HepG2 (cell line): ENCODE results near the gene BIN1. TPM values are rescaled to one million over a fixed set of nuclear protein-coding genes. Genes with fewer than 3 reads are reported as not detected.

ENCODE experiments used
- CBX5 ChIP-seq: sonication (generic); formaldehyde crosslinking; IDR thresholded peaks from 2 replicates; pipeline ENCODE4 v1.4.0; 2020; ENCODE audit warnings: missing genetic modification reagents, borderline replicate concordance
- ETV5 ChIP-seq: IDR thresholded peaks from 2 replicates; pipeline ENCODE4 v1.6.1; 2018; ENCODE audit warnings: missing biosample characterization, missing genetic modification reagents, inconsistent platforms, borderline replicate concordance
- FOXC1 ChIP-seq: sonication (generic); formaldehyde crosslinking; IDR thresholded peaks from 2 replicates; pipeline ENCODE4 v1.8.0; 2022; ENCODE audit warnings: mild to moderate bottlenecking, missing genetic modification reagents, borderline replicate concordance
- FOXO1 ChIP-seq: sonication (generic); formaldehyde crosslinking; IDR thresholded peaks from 2 replicates; pipeline ENCODE4 v1.4.0; 2020; ENCODE audit warnings: missing genetic modification reagents
- HIC2 ChIP-seq: sonication (generic); formaldehyde crosslinking; IDR thresholded peaks from 2 replicates; pipeline ENCODE4 v1.9.0; 2022; ENCODE audit warnings: low read depth, missing genetic modification reagents
- KDM2A ChIP-seq: sonication (generic); formaldehyde crosslinking; IDR thresholded peaks from 2 replicates; pipeline ENCODE4 v1.4.0; 2020; ENCODE audit warnings: low read depth, missing genetic modification reagents, borderline replicate concordance
- KDM3A ChIP-seq: IDR thresholded peaks from 2 replicates; pipeline ENCODE4 v1.6.1; 2018; ENCODE audit warnings: low read depth, missing compliant biosample characterization
- MAZ ChIP-seq, 2 experiments: sonication (generic) in 1 of 2; formaldehyde crosslinking in 1 of 2; IDR thresholded peaks; 2 replicates each; pipeline versions ENCODE4 v1.5.0 to v1.6.1; 2012 to 2020; ENCODE audit warnings: low read depth in 2 of 2, mild to moderate bottlenecking in 2 of 2, borderline replicate concordance in 1 of 2, improper control_type of control experiment in 1 of 2, low read length in 1 of 2, missing genetic modification reagents in 1 of 2, moderate library complexity in 1 of 2
- MIER3 ChIP-seq: IDR thresholded peaks from 2 replicates; pipeline ENCODE4 v1.6.1; 2016; ENCODE audit warnings: missing compliant biosample characterization, borderline replicate concordance
- NFKB2 ChIP-seq: sonication (generic); formaldehyde crosslinking; IDR thresholded peaks from 2 replicates; pipeline ENCODE4 v1.4.0; 2020; ENCODE audit warnings: missing genetic modification reagents, borderline replicate concordance
- REXO4 ChIP-seq: sonication (generic); formaldehyde crosslinking; IDR thresholded peaks from 2 replicates; pipeline ENCODE4 v1.8.0; 2022; ENCODE audit warnings: missing genetic modification reagents, mild to moderate bottlenecking, borderline replicate concordance
- STAG1 ChIP-seq: sonication (generic); formaldehyde crosslinking; IDR thresholded peaks from 2 replicates; pipeline ENCODE4 v1.4.0; 2020; ENCODE audit warnings: missing genetic modification reagents
- TBL1XR1 ChIP-seq: fragments of 150-350 bp; IDR thresholded peaks from 2 replicates; pipeline ENCODE4 v1.6.1; 2014; ENCODE audit warnings: borderline replicate concordance, low read length; ENCODE audit not compliant: partially characterized antibody
- TFDP2 ChIP-seq: sonication (generic); formaldehyde crosslinking; IDR thresholded peaks from 2 replicates; pipeline ENCODE4 v1.4.0; 2020; ENCODE audit warnings: missing genetic modification reagents
- UBTF ChIP-seq: sonication (generic); formaldehyde crosslinking; IDR thresholded peaks from 2 replicates; pipeline ENCODE4 v1.4.0; 2020; ENCODE audit warnings: mild to moderate bottlenecking, missing genetic modification reagents
- ZFP36L1 ChIP-seq: sonication (generic); formaldehyde crosslinking; IDR thresholded peaks from 2 replicates; pipeline ENCODE4 v1.8.0; 2022; ENCODE audit warnings: mild to moderate bottlenecking, missing genetic modification reagents, moderate library complexity
- ZHX1 ChIP-seq: sonication (generic); formaldehyde crosslinking; IDR thresholded peaks from 2 replicates; pipeline ENCODE4 v1.8.1; 2022; ENCODE audit warnings: low read depth, mild to moderate bottlenecking, missing genetic modification reagents
- ZNF124 ChIP-seq: sonication (generic); formaldehyde crosslinking; IDR thresholded peaks from 2 replicates; pipeline ENCODE4 v1.4.0; 2020; ENCODE audit warnings: missing genetic modification reagents
- ZNF772 ChIP-seq: sonication (generic); formaldehyde crosslinking; IDR thresholded peaks from 2 replicates; pipeline ENCODE4 v1.5.0; 2020; ENCODE audit warnings: mild to moderate bottlenecking, missing genetic modification reagents
- polyA plus RNA-seq, 8 experiments: library from polyadenylated mRNA; depleted of rRNA in 3 of 8; stranded (reverse) in 7 of 8; unstranded in 1 of 8; fragments of >200 nt; fragmentation: Illumina TruSeq in 4 of 8; extraction: Trizol in 4 of 8; gene quantifications; 2 replicates each; pipeline versions ENCODE4 v1.2.1 to v1.2.3, GENCODE V29; 2011 to 2016; ENCODE audit warnings: low read depth in 4 of 8, missing spikeins in 1 of 8, mixed read lengths in 1 of 8; ENCODE audit not compliant: insufficient read depth in 1 of 8
- total RNA-seq, 5 experiments: library from RNA; depleted of rRNA; stranded (reverse); fragments of >200 nt; fragmentation: Illumina TruSeq; extraction: Trizol; gene quantifications; 2 replicates each; pipeline ENCODE4 v1.2.3, GENCODE V29; 2016; ENCODE audit warnings: low read depth in 1 of 5

BIN1 gene
- total and polyA plus RNA-seq, 2 of the 13 experiments (the other 11 are each of a cell fraction or from before 2014, with no cell fraction given): 0.93 to 1.2 TPM

GRCh38 chr2:127049927-127050802 lies 56.8 kb downstream of the BIN1 start (continued):
- peak; percentile 50; the same call in 1 of the 2 replicates for TF ChIP-seq TFDP2 (CRISPR knock-in tag)
- peak; percentile 39; the same call in 1 of the 2 replicates for TF ChIP-seq NFKB2
- 0 out of 2 replicates have a peak, but pooled peaks have one; percentile 54 for TF ChIP-seq HIC2 (CRISPR knock-in tag)
- TF ChIP-seq MIER3 (CRISPR knock-in tag): 0 out of 2 replicates have a peak, but pooled peaks have one; percentile 36
- TF ChIP-seq TBL1XR1: no peak
- TF ChIP-seq UBTF: peak; percentile 57; the same call in 1 of the 2 replicates
- TF ChIP-seq ZNF772 (CRISPR knock-in tag): peak; percentile 68; the same call in 1 of the 2 replicates
- 0 out of 2 replicates have a peak, but pooled peaks have one; percentile 1 for TF ChIP-seq ZFP36L1 (CRISPR knock-in tag)
- TF ChIP-seq ZNF124 (CRISPR knock-in tag): peak; percentile 48; the same call in 1 of the 2 replicates
- peak; percentile 76 for TF ChIP-seq FOXC1 (CRISPR knock-in tag)
- 0 out of 2 replicates have a peak, but pooled peaks have one; percentile 68 for TF ChIP-seq REXO4 (CRISPR knock-in tag)
- TF ChIP-seq CBX5 (CRISPR knock-in tag): peak; percentile 67
- peak; percentile 40; the same call in 1 of the 2 replicates for TF ChIP-seq ETV5
- TF ChIP-seq MAZ (IDR thresholded peaks at IDR 0.05; ENCODE audit: borderline replicate concordance, low read depth, low read length): peak; percentile 80; the same call in 1 of the 2 replicates
- peak; percentile 78 for TF ChIP-seq MAZ (CRISPR knock-in tag; IDR thresholded peaks at IDR 0.05; ENCODE audit: low read depth)
- TF ChIP-seq FOXO1 (CRISPR knock-in tag): 0 out of 2 replicates have a peak, but pooled peaks have one; percentile 29
- TF ChIP-seq STAG1 (CRISPR knock-in tag): peak; percentile 96
- TF ChIP-seq KDM3A: peak; percentile 66; the same call in 1 of the 2 replicates
- peak; percentile 78 for TF ChIP-seq KDM2A (CRISPR knock-in tag)
- 0 out of 2 replicates have a peak, but pooled peaks have one; percentile 66 for TF ChIP-seq ZHX1 (CRISPR knock-in tag)
